Adrenal gland (tissue), 12 donors: ENCODE measurements around the gene PRPH. TPM values are rescaled to one million over a fixed set of nuclear protein-coding genes. Genes with fewer than 3 reads are reported as not detected.
"Not testable (repeated sequence)": the region's sequence is repeated elsewhere in the genome, so short reads cannot be mapped to it uniquely, and the experiment has no call there.

Experiments used
- DNase-seq, 7 donors: peaks; one replicate each; pipeline ENCODE4 v3.0.0-alpha.2; 2019 to 2020
- H3K27ac ChIP-seq, 5 donors: fragments of 200-600 bp; sonication (generic) in 4 of 5; 1 replicate in 3 of 5; 2 replicates in 2 of 5; pipeline versions ENCODE4 v1.5.1 to v1.8.0; 2016 to 2020; ENCODE audit warnings: mild to moderate bottlenecking in 1 of 5
- H3K27me3 ChIP-seq: fragments of 200-600 bp; 2 replicates; pipeline ENCODE4 v1.8.0; 2021
- H3K36me3 ChIP-seq, 2 donors: fragments of 200-600 bp; replicated peaks in 1 of 2; 1 replicate in 1 of 2; 2 replicates in 1 of 2; pipeline versions ENCODE4 v1.5.1 to v1.8.0; 2018 to 2022
- H3K4me1 ChIP-seq, 2 donors: fragments of 200-600 bp; replicated peaks in 1 of 2; 1 replicate in 1 of 2; 2 replicates in 1 of 2; pipeline versions ENCODE4 v1.5.1 to v1.8.0; 2018 to 2021
- H3K4me3 ChIP-seq, 4 donors: fragments of 200-600 bp; sonication (generic) in 3 of 4; one replicate each; pipeline ENCODE4 v1.5.1; 2016 to 2018
- H3K9me3 ChIP-seq, 3 donors: fragments of 200-600 bp; sonication (generic) in 1 of 3; replicated peaks in 1 of 3; 1 replicate in 2 of 3; 2 replicates in 1 of 3; pipeline versions ENCODE4 v1.5.1 to v1.8.0; 2016 to 2021
- POLR2A ChIP-seq, 2 donors: fragments of 450-650 bp; IDR thresholded peaks; one replicate each; pipeline ENCODE4 v1.6.1; 2017; ENCODE audit warnings: antibody characterized with exemption in 2 of 2, mild to moderate bottlenecking in 2 of 2, moderate library complexity in 1 of 2
- WGBS, 4 donors: extraction: QIAGEN DNeasy Blood & Tissue Kit in 2 of 4; methylation state at CpG; one replicate each; pipeline versions ENCODE4 v1.1.5 to v1.1.7; 2013 to 2017; 5-methylcytosine and 5-hydroxymethylcytosine counted together
- intact Hi-C, 2 donors: fragments of 100-400 bp; cut with DNase I; formaldehyde crosslinking; loops; one replicate each; pipeline versions ENCODE4 v1.14.1 to v1.15.0; 2022 to 2023
- polyA plus RNA-seq, 3 donors: library from polyadenylated mRNA; stranded (reverse); fragments of 200-250 nt in 2 of 3; fragments of 350-450 nt in 1 of 3; fragmentation: Illumina TruSeq in 1 of 3; extraction: RNeasy Lipid Tissue Mini Kit (QIAGEN cat#74804) in 1 of 3; gene quantifications; one replicate each; pipeline ENCODE4 v1.2.3, GENCODE V29; 2013 to 2014
- total RNA-seq, 9 donors: library from RNA; depleted of rRNA in 4 of 9; stranded (reverse); fragments of >200 nt in 4 of 9; fragments of 120-200 nt in 1 of 9; fragmentation: NEBNext Ultra II Directional in 1 of 9; extraction: Animal tissue kit (Norgen Biotek cat#: 25700) in 1 of 9; gene quantifications; one replicate each; pipeline versions ENCODE4 v1.1.0 to v1.2.4, GENCODE V29; 2013 to 2023
- TF ChIP-seq, protein P1 (sequence below), 6 experiments: fragments of 450-650 bp in 4 of 6; fragments of 200-600 bp in 2 of 6; sonication (generic) in 1 of 6; IDR thresholded peaks; 1 replicate in 5 of 6; 2 replicates in 1 of 6; pipeline versions ENCODE4 v1.5.1 to v1.8.0; 2016 to 2021; ENCODE audit warnings: antibody characterized with exemption in 6 of 6, mild to moderate bottlenecking in 2 of 6, moderate library complexity in 1 of 6
- donor health status: healthy with polysubstance abuse.
- donor health status: Bipolar disorder and iron deficiency.
- donor health status: DM: yes; HTN: yes; CAD: no.
- donor health status: DM: no; HTN: no; CAD: no.
- donor health status: DM: no; HTN: no; CAD: no.
- donor health status: DM: yes; HTN: yes; CAD: no.

Gene PRPH
- total and polyA plus RNA-seq, 12 donors: 0.16 to 27.8 (median 5.9) TPM; not detected in 3

DNA sequence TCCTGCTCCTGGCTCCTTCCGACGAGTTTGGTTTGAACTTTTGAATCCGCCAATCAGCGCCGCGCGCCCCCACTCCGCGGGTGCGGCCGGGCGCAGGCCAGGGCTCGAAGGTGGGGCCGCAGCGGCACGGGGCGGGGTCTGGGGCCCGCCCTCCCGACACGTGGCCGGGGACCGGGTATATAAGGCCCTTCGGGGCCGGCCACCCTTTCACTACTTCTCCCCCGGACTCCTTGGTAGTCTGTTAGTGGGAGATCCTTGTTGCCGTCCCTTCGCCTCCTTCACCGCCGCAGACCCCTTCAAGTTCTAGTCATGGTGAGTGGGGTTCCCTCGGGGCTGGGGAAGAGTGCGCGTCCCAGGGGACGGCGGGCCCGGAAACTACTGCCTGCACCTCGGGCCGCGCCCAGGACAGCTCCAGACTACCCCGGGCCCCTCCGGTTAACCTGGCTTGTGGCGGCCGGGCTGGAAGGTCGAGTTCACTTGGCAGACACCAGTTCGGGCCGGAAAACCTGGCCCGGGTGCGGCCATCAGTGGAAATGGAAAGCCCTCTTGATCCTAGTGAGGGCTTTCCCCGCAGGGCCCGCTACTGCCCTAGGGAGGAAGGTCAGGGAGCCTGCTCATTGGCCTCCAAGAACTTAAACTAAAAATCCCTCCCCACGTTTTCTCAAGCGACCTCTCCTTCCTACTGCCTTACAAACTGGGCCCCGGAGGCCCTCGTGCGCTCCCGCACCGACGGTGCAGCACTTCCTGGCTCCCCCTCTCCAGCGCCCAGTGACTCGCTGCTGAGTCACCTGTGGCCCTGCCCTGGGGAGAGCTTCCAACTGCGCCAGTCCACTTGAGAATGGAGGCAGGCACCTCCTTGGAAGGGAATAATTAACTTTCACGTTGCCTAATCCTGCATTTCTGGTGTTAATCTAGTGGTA, 29.8 kb upstream of the PRPH start, which contains the start of gene TUBA1C:
TUBA1C (plus strand) TSS at position 210 of the 920 bp plus-strand sequence; CDS start at position 310, 100 bp downstream.
- H3K9me3 ChIP-seq: no peaks in the 10 kb centered on the region
- peak within 1 kb of the TSS; percentile 93 to 98 (median 94) for H3K27ac ChIP-seq
- no peaks in the 10 kb centered on the region for H3K27me3 ChIP-seq
- 1 to 6% (median 3%) methylated on average over 27 to 61 of the region's 61 CpGs for WGBS, 4 donors
- intact Hi-C loops: no loop called here
- H3K36me3 ChIP-seq: peaks cover 0 to 8% of the 10 kb centered on the region in 2 donors
- DNase-seq: peak; percentile 90 to 94 (median 93)
- H3K4me1 ChIP-seq: peaks cover 21 to 50% of the 10 kb centered on the region in 2 donors
- TF ChIP-seq, protein P1, sequence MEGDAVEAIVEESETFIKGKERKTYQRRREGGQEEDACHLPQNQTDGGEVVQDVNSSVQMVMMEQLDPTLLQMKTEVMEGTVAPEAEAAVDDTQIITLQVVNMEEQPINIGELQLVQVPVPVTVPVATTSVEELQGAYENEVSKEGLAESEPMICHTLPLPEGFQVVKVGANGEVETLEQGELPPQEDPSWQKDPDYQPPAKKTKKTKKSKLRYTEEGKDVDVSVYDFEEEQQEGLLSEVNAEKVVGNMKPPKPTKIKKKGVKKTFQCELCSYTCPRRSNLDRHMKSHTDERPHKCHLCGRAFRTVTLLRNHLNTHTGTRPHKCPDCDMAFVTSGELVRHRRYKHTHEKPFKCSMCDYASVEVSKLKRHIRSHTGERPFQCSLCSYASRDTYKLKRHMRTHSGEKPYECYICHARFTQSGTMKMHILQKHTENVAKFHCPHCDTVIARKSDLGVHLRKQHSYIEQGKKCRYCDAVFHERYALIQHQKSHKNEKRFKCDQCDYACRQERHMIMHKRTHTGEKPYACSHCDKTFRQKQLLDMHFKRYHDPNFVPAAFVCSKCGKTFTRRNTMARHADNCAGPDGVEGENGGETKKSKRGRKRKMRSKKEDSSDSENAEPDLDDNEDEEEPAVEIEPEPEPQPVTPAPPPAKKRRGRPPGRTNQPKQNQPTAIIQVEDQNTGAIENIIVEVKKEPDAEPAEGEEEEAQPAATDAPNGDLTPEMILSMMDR (IDR thresholded peaks at IDR 0.05): no peak
- TF ChIP-seq POLR2A (IDR thresholded peaks at IDR 0.05): peak; percentile 81 to 90
- peak within 1 kb of the TSS; percentile 18 to 98 (median 78) for H3K4me3 ChIP-seq

DNA sequence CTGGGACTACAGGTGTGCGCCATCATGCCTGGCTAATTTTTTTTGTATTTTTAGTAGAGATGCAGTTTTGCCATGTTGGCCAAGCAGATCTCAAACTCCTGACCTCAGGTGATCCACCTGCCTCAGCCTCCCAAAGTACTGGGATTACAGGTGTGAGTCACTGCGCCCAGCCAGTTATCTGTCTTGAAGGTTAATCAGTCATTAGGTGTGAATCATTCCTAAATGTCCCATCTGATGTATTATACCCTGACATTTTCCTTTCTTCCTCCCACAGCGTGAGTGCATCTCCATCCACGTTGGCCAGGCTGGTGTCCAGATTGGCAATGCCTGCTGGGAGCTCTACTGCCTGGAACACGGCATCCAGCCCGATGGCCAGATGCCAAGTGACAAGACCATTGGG, 25.8 kb upstream of the PRPH start:
- Histone ChIP-seq H3K27ac (peak overlapping the region in 4 of 5 donors; percentile 32 to 81 (median 58)), H3K36me3 (peaks cover 0 to 43% of the 10 kb centered on the region in 2 donors), H3K4me1 (peaks cover 23 to 46% of the 10 kb centered on the region in 2 donors)
- intact Hi-C loops, H3K4me3 ChIP-seq, H3K27me3 ChIP-seq, H3K9me3 ChIP-seq: not testable (repeated sequence)
- DNase-seq: peak in 1 of 7 donors; percentile 37
- 41 to 72% (median 60%) methylated on average over 4 to 6 of the region's 6 CpGs for WGBS, 4 donors

DNA sequence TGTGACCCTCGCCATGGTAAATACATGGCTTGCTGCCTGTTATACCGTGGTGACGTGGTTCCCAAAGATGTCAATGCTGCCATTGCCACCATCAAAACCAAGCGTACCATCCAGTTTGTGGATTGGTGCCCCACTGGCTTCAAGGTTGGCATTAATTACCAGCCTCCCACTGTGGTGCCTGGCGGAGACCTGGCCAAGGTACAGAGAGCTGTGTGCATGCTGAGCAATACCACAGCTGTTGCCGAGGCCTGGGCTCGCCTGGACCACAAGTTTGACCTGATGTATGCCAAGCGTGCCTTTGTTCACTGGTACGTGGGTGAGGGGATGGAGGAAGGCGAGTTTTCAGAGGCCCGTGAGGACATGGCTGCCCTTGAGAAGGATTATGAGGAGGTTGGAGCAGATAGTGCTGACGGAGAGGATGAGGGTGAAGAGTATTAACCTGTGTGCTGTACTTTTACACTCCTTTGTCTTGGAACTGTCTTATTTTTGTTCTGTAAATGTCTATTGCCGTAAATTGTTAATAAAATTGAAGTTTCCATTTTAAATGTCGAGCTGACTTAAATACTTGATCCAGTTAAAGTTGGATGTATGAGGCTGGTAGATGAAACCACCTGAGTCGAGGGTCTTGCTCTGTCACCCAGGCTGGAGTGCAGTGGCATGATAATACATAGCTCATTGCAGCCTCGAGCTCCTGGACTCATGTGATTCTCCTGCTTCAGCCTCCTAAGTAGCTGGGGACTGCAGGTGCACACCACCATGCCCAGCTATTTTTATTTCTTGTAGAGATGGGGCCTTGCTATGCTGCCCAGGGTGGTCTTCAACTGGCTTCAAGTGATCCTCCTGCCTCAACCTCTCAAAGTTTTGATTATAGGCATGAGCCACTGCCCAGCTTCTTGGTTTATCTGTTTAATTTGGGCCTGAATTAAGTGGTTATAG, 21.9 kb upstream of the PRPH start:
- peaks cover 0 to 43% of the 10 kb centered on the region in 2 donors for H3K36me3 ChIP-seq

DNA sequence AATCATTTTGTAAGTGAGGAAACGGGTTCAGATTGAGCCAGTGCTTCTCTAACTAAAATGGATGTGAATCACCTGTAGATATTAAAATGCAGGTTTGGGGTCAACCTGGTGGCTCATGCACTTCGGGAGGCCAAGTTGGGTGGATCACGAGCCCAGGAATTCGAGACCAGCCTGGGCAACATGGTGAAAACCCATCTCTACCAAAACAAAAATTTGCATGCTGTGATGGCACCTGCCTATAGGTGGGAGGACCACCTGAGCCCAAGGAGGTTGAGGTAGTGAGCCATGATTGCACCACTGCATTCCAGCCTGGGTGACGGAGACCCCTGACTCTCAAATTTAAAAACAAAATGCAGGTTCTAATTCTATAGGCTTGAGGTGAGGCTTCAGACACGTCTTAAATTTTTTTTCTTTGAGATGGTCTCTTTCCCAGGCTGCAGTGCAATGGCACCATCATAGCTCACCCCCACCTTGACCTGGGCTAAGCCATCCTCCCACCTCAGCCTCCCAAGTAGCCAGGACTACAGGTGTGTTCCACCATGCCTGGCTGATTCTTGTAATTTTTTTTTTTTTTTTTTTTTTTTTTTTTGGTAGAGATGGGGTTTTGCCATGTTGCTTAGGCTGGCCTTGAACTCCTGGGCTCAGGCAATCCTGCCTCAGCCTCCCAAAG, 21.1 kb upstream of the PRPH start:
- peaks cover 0 to 43% of the 10 kb centered on the region in 2 donors for H3K36me3 ChIP-seq
- no peak for DNase-seq

More for the DNA sequence above, 21.9 kb upstream of the PRPH start:
- Histone ChIP-seq H3K27me3 (no peaks in the 10 kb centered on the region), H3K9me3 (no peaks in the 10 kb centered on the region), H3K27ac (no peak overlapping the region), H3K4me1 (peaks cover 18 to 23% of the 10 kb centered on the region in 2 donors), H3K4me3 (no peak overlapping the region)
- intact Hi-C loops: no loop called here
- WGBS, 4 donors: 91 to 97% (median 96%) methylated on average over 10 to 16 of the region's 16 CpGs
- no peak for TF ChIP-seq POLR2A (IDR thresholded peaks at IDR 0.05)
- TF ChIP-seq, protein P1 (IDR thresholded peaks at IDR 0.05): no peak
- no peak for DNase-seq

More for the DNA sequence above, 21.1 kb upstream of the PRPH start:
- H3K4me3 ChIP-seq: no peak overlapping the region
- H3K27ac ChIP-seq: no peak overlapping the region
- no peaks in the 10 kb centered on the region for H3K27me3 ChIP-seq
- WGBS, 4 donors: 91 to 96% (median 93%) methylated on average over 5 to 6 of the region's 6 CpGs
- peaks cover 11 to 16% of the 10 kb centered on the region in 2 donors for H3K4me1 ChIP-seq
- H3K9me3 ChIP-seq: no peaks in the 10 kb centered on the region
- TF ChIP-seq POLR2A (IDR thresholded peaks at IDR 0.05): no peak
- TF ChIP-seq, protein P1 (IDR thresholded peaks at IDR 0.05): no peak
- intact Hi-C loops: no loop called here
